HCT116 (cell line): Measurements from ENCODE around the gene DHRS7. TPM values are rescaled to one million over a fixed set of nuclear protein-coding genes. Genes with fewer than 3 reads are reported as not detected.

Source experiments
- ATAC-seq: fragments of 200-7000 bp; cut with Tn5 transposase; 2 replicates; pipeline ENCODE4 v1.9.1; 2020; ENCODE audit warnings: mild to moderate bottlenecking, moderate library complexity
- BruUV-seq: library from RNA; stranded (reverse); fragments of 400-500 nt; replicated peaks from 2 replicates; lab custom pipeline; 2021; lab: Mats Ljungman, UMichigan
- CTCF ChIA-PET: fragments of 300-600 bp; sonication (Branson Sonifier 250); formaldehyde crosslinking; loops from one replicate; lab custom pipeline; 2021; ENCODE audit warnings: antibody characterized with exemption; lab: Charles Lee
- POLR2A ChIA-PET: fragments of 300-600, 350-600 bp; sonication (Branson Sonifier 250); formaldehyde crosslinking; loops from one replicate; lab custom pipeline; 2021; ENCODE audit warnings: antibody characterized with exemption; lab: Charles Lee
- RAD21 ChIA-PET, 2 experiments: fragments of 300-600 bp; sonication (Branson Sonifier 250); formaldehyde crosslinking; loops; one replicate each; lab custom pipeline; 2023; ENCODE audit warnings: low total read pairs in 2 of 2; ENCODE audit not compliant: uncharacterized antibody in 2 of 2, unreplicated experiment in 2 of 2, low non-redundant PET in 1 of 2; lab: Charles Lee
- DNase-seq: peaks from one replicate; pipeline ENCODE4 v3.0.0-alpha.2; 2010; ENCODE audit warnings: low read depth, low spot score
- H2AFZ ChIP-seq: fragments of 200-600 bp; shearing (Covaris generic), sonication (generic); 2 replicates; pipeline ENCODE4 v1.6.1; 2017; ENCODE audit warnings: low read depth, mixed run types, mixed read lengths, antibody characterized with exemption, low read length; ENCODE audit not compliant: poor library complexity, severe bottlenecking
- H3K27ac ChIP-seq: 2 replicates; pipeline ENCODE4 v1.5.1; 2012; ENCODE audit warnings: low read depth, low read length
- H3K27me3 ChIP-seq: fragments of 200-600 bp; sonication (generic); 2 replicates; pipeline ENCODE4 v1.6.1; 2016; ENCODE audit warnings: mixed run types, low read length, mixed read lengths; ENCODE audit not compliant: insufficient read depth
- H3K36me3 ChIP-seq, 2 experiments: fragments of 200-500 bp in 1 of 2; fragments of 200-600 bp in 1 of 2; sonication (Bioruptor generic) in 1 of 2; sonication (generic) in 1 of 2; 2 replicates each; pipeline versions ENCODE4 v1.5.1 to v1.6.1; 2014 to 2016; ENCODE audit warnings: low read length in 2 of 2, inconsistent platforms in 1 of 2, mixed read lengths in 1 of 2, mixed run types in 1 of 2; ENCODE audit not compliant: insufficient read depth in 2 of 2, control insufficient read depth in 1 of 2
- H3K4me1 ChIP-seq, 2 experiments: fragments of 200-600 bp in 1 of 2; sonication (generic) in 1 of 2; 2 replicates each; pipeline versions ENCODE4 v1.5.1 to v1.6.1; 2012 to 2017; ENCODE audit warnings: low read length in 2 of 2, inconsistent platforms in 1 of 2, mild to moderate bottlenecking in 1 of 2, mixed read lengths in 1 of 2, mixed run types in 1 of 2, moderate library complexity in 1 of 2; ENCODE audit not compliant: insufficient read depth in 2 of 2, control insufficient read depth in 1 of 2
- H3K4me2 ChIP-seq: fragments of 200-600 bp; sonication (generic); 2 replicates; pipeline ENCODE4 v1.6.1; 2017; ENCODE audit warnings: mixed run types, low read length, mixed read lengths
- H3K4me3 ChIP-seq, 2 experiments: fragments of 200-600 bp in 1 of 2; sonication (generic) in 1 of 2; replicated peaks in 1 of 2; 2 replicates each; pipeline ENCODE4 v1.5.1; 2011 to 2016; ENCODE audit warnings: low read length in 2 of 2, control low read depth in 1 of 2, low read depth in 1 of 2, mild to moderate bottlenecking in 1 of 2, mixed read lengths in 1 of 2, mixed run types in 1 of 2
- H3K79me2 ChIP-seq: fragments of 200-600 bp; sonication (generic); 2 replicates; pipeline ENCODE4 v1.6.1; 2017; ENCODE audit warnings: mild to moderate bottlenecking, mixed run types, low read length, moderate library complexity, mixed read lengths; ENCODE audit not compliant: insufficient read depth
- H3K9ac ChIP-seq: fragments of 200-600 bp; sonication (generic); 2 replicates; pipeline ENCODE4 v1.6.1; 2016; ENCODE audit warnings: low read length, mixed read lengths
- H3K9me2 ChIP-seq: fragments of 200-600 bp; sonication (generic), shearing (Covaris generic); 2 replicates; pipeline ENCODE4 v1.6.1; 2017; ENCODE audit warnings: mixed run types, mild to moderate bottlenecking, moderate library complexity; ENCODE audit not compliant: insufficient read depth
- H3K9me3 ChIP-seq, 2 experiments: fragments of 200-500 bp in 1 of 2; fragments of 200-600 bp in 1 of 2; sonication (Bioruptor generic) in 1 of 2; sonication (generic) in 1 of 2; 2 replicates each; pipeline ENCODE4 v1.6.1; 2014 to 2017; ENCODE audit warnings: low read length in 2 of 2, mixed read lengths in 2 of 2, inconsistent platforms in 1 of 2, low read depth in 1 of 2, mild to moderate bottlenecking in 1 of 2, mixed run types in 1 of 2, moderate library complexity in 1 of 2; ENCODE audit not compliant: control insufficient read depth in 1 of 2, insufficient read depth in 1 of 2
- H4K20me1 ChIP-seq: fragments of 200-600 bp; sonication (generic), shearing (Covaris generic); 2 replicates; pipeline ENCODE4 v1.6.1; 2017; ENCODE audit warnings: mixed run types, mild to moderate bottlenecking, moderate library complexity; ENCODE audit not compliant: insufficient read depth
- ATF3 ChIP-seq: IDR thresholded peaks from 2 replicates; pipeline ENCODE4 v1.6.1; 2012
- CBX3 ChIP-seq: IDR thresholded peaks from 2 replicates; pipeline ENCODE4 v1.6.1; 2012; ENCODE audit warnings: low read depth
- CTCF ChIP-seq, 3 experiments: fragments of 200-600 bp in 1 of 3; sonication (generic) in 1 of 3; IDR thresholded peaks in 2 of 3; conservative IDR thresholded peaks in 1 of 3; 2 replicates each; pipeline ENCODE4 v1.5.1; 2012 to 2017; ENCODE audit warnings: low read depth in 2 of 3, low read length in 2 of 3, antibody characterized with exemption in 1 of 3, borderline replicate concordance in 1 of 3, control low read depth in 1 of 3, mild to moderate bottlenecking in 1 of 3, mixed read lengths in 1 of 3, mixed run types in 1 of 3, moderate library complexity in 1 of 3; ENCODE audit not compliant: insufficient read depth in 1 of 3
- EZH2 ChIP-seq: fragments of 200-600 bp; sonication (generic); IDR thresholded peaks from 2 replicates; pipeline ENCODE4 v1.6.1; 2017; ENCODE audit warnings: antibody characterized with exemption, mixed run types
- SRF ChIP-seq: IDR thresholded peaks from 2 replicates; pipeline ENCODE4 v1.6.1; 2012; ENCODE audit warnings: low read depth
- YY1 ChIP-seq: IDR thresholded peaks from 2 replicates; pipeline ENCODE4 v1.6.1; 2011; ENCODE audit warnings: low read length, low read depth, moderate library complexity, mild to moderate bottlenecking; ENCODE audit not compliant: insufficient replicate concordance; ENCODE audit errors: extremely low read depth
- ZBTB33 ChIP-seq: IDR thresholded peaks from 2 replicates; pipeline ENCODE4 v1.6.1; 2011; ENCODE audit warnings: mild to moderate bottlenecking, low read length, moderate library complexity; ENCODE audit not compliant: insufficient replicate concordance; ENCODE audit errors: extremely low read depth
- intact Hi-C: fragments of 100-400 bp; cut with micrococcal nuclease; formaldehyde crosslinking; loops from 2 replicates; pipeline ENCODE4 v1.10.0; 2022
- total RNA-seq: library from RNA; stranded (reverse); gene quantifications from one replicate; pipeline ENCODE4 v1.2.1, GENCODE V29; 2021; ENCODE audit not compliant: unreplicated experiment

DHRS7 gene
- total RNA-seq, 1 experiment from 2014 or later = 43.8 TPM

DNA sequence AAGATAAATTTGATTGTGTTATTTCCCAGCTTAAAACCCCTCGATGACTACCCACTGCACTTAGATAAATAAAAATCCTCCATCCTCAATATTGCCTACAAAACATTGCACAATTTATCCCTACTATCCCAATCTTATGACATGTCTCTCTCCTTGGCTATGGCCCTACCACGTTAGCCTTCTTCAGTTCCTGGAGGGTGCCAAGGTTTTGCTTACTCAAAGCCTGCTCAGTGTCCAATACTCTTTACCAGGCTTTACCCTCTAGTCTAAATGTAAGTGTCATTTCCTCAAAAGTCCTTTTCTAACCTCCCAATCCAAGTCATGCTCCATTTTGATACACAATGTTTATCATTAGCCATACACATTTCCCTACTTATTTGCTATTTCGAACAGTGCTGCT, 48.8 kb upstream of the DHRS7 start:
- Histone ChIP-seq H3K4me3 (no peak overlapping the region), H3K9me3 (no peaks in the 10 kb centered on the region), H3K4me1 (no peaks in the 10 kb centered on the region), H3K4me2 (no peak overlapping the region), H3K9ac (no peak overlapping the region), H3K27me3 (no peaks in the 10 kb centered on the region), H4K20me1 (no peaks in the 10 kb centered on the region), H3K9me2 (no peaks in the 10 kb centered on the region), H3K79me2 (no peaks in the 10 kb centered on the region), H3K27ac (no peak overlapping the region), H3K36me3 (no peaks in the 10 kb centered on the region), H2AFZ (no peak overlapping the region)
- ATAC-seq (no peak), DNase-seq (no peak)
- TF ChIP-seq SRF = no peak
- TF ChIP-seq CTCF (IDR thresholded peaks at IDR 0.05 in 2 of 3, conservative IDR thresholded peaks at IDR 0.05 in 1 of 3; ENCODE audit: borderline replicate concordance in 1 of 3, insufficient read depth in 1 of 3, low read depth in 2 of 3, low read length in 2 of 3) = no peak
- no peak for TF ChIP-seq ZBTB33
- no peak for TF ChIP-seq EZH2
- TF ChIP-seq YY1 = no peak
- no peak for TF ChIP-seq CBX3
- no peak for TF ChIP-seq ATF3
- POLR2A ChIA-PET = no interaction called here
- BruUV-seq = no TSS peak
- intact Hi-C loops = no loop called here
- CTCF ChIA-PET = no interaction called here
- RAD21 ChIA-PET = no interaction called here
